ENCODE results near the gene PRPSAP2.
"Not testable (repeated sequence)": the region's sequence is repeated elsewhere in the genome, so short reads cannot be mapped to it uniquely, and the experiment has no call there.

Gene PRPSAP2

GRCh38 chr17:18891541-18891940 is 33.6 kb downstream of the PRPSAP2 start:
- no peak for DNase-seq

GRCh38 chr17:18896146-18896545 is 38.2 kb downstream of the PRPSAP2 start:
- no peak for DNase-seq

GRCh38 chr17:18896947-18897346 is 39.0 kb downstream of the PRPSAP2 start:
- no peak for DNase-seq

- no peak for DNase-seq
These were observed 46.6 kb downstream of the PRPSAP2 start for GRCh38 chr17:18904482-18904881.

GRCh38 chr17:18905226-18905625 is 47.3 kb downstream of the PRPSAP2 start:
- no peak for DNase-seq

GRCh38 chr17:18910326-18910725 is 52.4 kb downstream of the PRPSAP2 start:
- no peak for DNase-seq

- DNase-seq = no peak
These were observed 53.0 kb downstream of the PRPSAP2 start for GRCh38 chr17:18910881-18911280.

GRCh38 chr17:18916816-18917500 is 59.0 kb downstream of the PRPSAP2 start:
- no peak for DNase-seq

- DNase-seq = no peak
These were observed 59.6 kb downstream of the PRPSAP2 start for GRCh38 chr17:18917506-18918032.

- DNase-seq = no peak
These were observed 62.0 kb downstream of the PRPSAP2 start for GRCh38 chr17:18919963-18920362.

- no peak for DNase-seq
These were observed 63.0 kb downstream of the PRPSAP2 start for GRCh38 chr17:18920911-18921441.

GRCh38 chr17:18921485-18921884 is 63.6 kb downstream of the PRPSAP2 start:
- no peak for DNase-seq

GRCh38 chr17:18921912-18922451 is 64.1 kb downstream of the PRPSAP2 start:
- DNase-seq = no peak

GRCh38 chr17:18922596-18922995 is 64.7 kb downstream of the PRPSAP2 start:
- DNase-seq = not testable (repeated sequence)

GRCh38 chr17:18925187-18925586 is 67.3 kb downstream of the PRPSAP2 start:
- no peak for DNase-seq

- DNase-seq = no peak
These were observed 70.7 kb downstream of the PRPSAP2 start for GRCh38 chr17:18928628-18929125.

- no peak for DNase-seq
These were observed 74.6 kb downstream of the PRPSAP2 start for GRCh38 chr17:18932360-18933055.

GRCh38 chr17:18933102-18934058 is 75.4 kb downstream of the PRPSAP2 start:
- DNase-seq = no peak

GRCh38 chr17:18937981-18938691 is 80.2 kb downstream of the PRPSAP2 start:
- DNase-seq = no peak

GRCh38 chr17:18938692-18939023 is 80.7 kb downstream of the PRPSAP2 start:
- DNase-seq = no peak

- no peak for DNase-seq
These were observed 86.7 kb downstream of the PRPSAP2 start for GRCh38 chr17:18944646-18945045.

- no peak for DNase-seq
These were observed 88.6 kb downstream of the PRPSAP2 start for GRCh38 chr17:18946536-18946935.
